GM23338 (cell line): Measurements from ENCODE around the gene MCTP2. TPM values are rescaled to one million over a fixed set of nuclear protein-coding genes. Genes with fewer than 3 reads are reported as not detected.

Source experiments
- ATAC-seq: fragments of 200-7000 bp; cut with Tn5 transposase; 3 replicates; pipeline ENCODE4 v1.9.1; 2020
- DNase-seq: peaks from one replicate; pipeline ENCODE4 v3.0.0-alpha.2; 2015; ENCODE audit warnings: low spot score
- H2AFZ ChIP-seq: fragments of 200-600 bp; sonication (generic); 2 replicates; pipeline ENCODE4 v1.8.0; 2016; ENCODE audit warnings: antibody characterized with exemption, mild to moderate bottlenecking, moderate library complexity
- H3F3A ChIP-seq: fragments of 200-600 bp; sonication (generic); replicated peaks from 2 replicates; pipeline ENCODE4 v1.8.0; 2017; ENCODE audit warnings: antibody characterized with exemption, mixed run types, low read depth
- H3K27ac ChIP-seq: fragments of 200-600 bp; sonication (generic); 2 replicates; pipeline ENCODE4 v1.6.1; 2016; ENCODE audit warnings: low read depth
- H3K27me3 ChIP-seq: fragments of 200-600 bp; sonication (generic); 2 replicates; pipeline ENCODE4 v1.8.0; 2016; ENCODE audit warnings: mild to moderate bottlenecking, mixed run types, moderate library complexity; ENCODE audit not compliant: insufficient read depth
- H3K36me3 ChIP-seq: fragments of 200-600 bp; sonication (generic); 2 replicates; pipeline ENCODE4 v1.8.0; 2016; ENCODE audit warnings: mild to moderate bottlenecking; ENCODE audit not compliant: insufficient read depth
- H3K4me1 ChIP-seq: fragments of 200-600 bp; sonication (generic); 2 replicates; pipeline ENCODE4 v1.8.0; 2016; ENCODE audit warnings: mild to moderate bottlenecking, moderate library complexity; ENCODE audit not compliant: insufficient read depth
- H3K4me2 ChIP-seq: fragments of 200-600 bp; sonication (generic); 2 replicates; pipeline ENCODE4 v1.7.1; 2017; ENCODE audit warnings: mixed run types
- H3K4me3 ChIP-seq: fragments of 200-600 bp; sonication (generic); 2 replicates; pipeline ENCODE4 v1.6.1; 2016; ENCODE audit warnings: mixed run types
- H3K79me2 ChIP-seq: fragments of 200-600 bp; sonication (generic); replicated peaks from 2 replicates; pipeline ENCODE4 v1.8.0; 2017; ENCODE audit warnings: mild to moderate bottlenecking; ENCODE audit not compliant: insufficient read depth
- H3K9me2 ChIP-seq: fragments of 200-600 bp; sonication (generic); 2 replicates; pipeline ENCODE4 v1.8.0; 2017; ENCODE audit not compliant: insufficient read depth
- H4K20me1 ChIP-seq: fragments of 200-600 bp; sonication (generic); replicated peaks from 2 replicates; pipeline ENCODE4 v1.8.0; 2017; ENCODE audit warnings: mild to moderate bottlenecking; ENCODE audit not compliant: insufficient read depth
- H3K27ac Mint-ChIP-seq: 2 replicates; pipeline ENCODE4 v1.8.0; 2020; ENCODE audit warnings: inconsistent platforms, mild to moderate bottlenecking, moderate library complexity, mixed read lengths
- H3K27me3 Mint-ChIP-seq: 3 replicates; pipeline ENCODE4 v1.8.0; 2022; ENCODE audit warnings: low read depth, mild to moderate bottlenecking, moderate library complexity, mixed read lengths, inconsistent platforms; ENCODE audit not compliant: insufficient read depth, poor library complexity
- H3K36me3 Mint-ChIP-seq: 3 replicates; pipeline ENCODE4 v1.8.0; 2021; ENCODE audit warnings: low read depth, mild to moderate bottlenecking, inconsistent platforms, moderate library complexity, mixed read lengths
- H3K4me1 Mint-ChIP-seq: 3 replicates; pipeline ENCODE4 v1.8.0; 2020; ENCODE audit warnings: mild to moderate bottlenecking, inconsistent platforms, mixed read lengths
- H3K4me3 Mint-ChIP-seq: 3 replicates; pipeline ENCODE4 v1.8.0; 2021; ENCODE audit warnings: moderate library complexity, mild to moderate bottlenecking, inconsistent platforms, mixed read lengths
- H3K9me3 Mint-ChIP-seq: 3 replicates; pipeline ENCODE4 v1.8.0; 2020; ENCODE audit warnings: moderate library complexity, mild to moderate bottlenecking, inconsistent platforms, mixed read lengths
- CREB1 ChIP-seq: fragments of 250-450 bp; sonication (Bioruptor Pico); IDR thresholded peaks from 2 replicates; pipeline ENCODE4 v1.5.0; 2020; ENCODE audit warnings: low read depth, mild to moderate bottlenecking, moderate library complexity
- JUNB ChIP-seq: IDR thresholded peaks from one replicate; pipeline ENCODE4 v1.6.1; 2016; ENCODE audit warnings: antibody characterized with exemption; ENCODE audit not compliant: unreplicated experiment
- NANOG ChIP-seq: IDR thresholded peaks from 2 replicates; pipeline ENCODE4 v1.6.1; 2016; ENCODE audit warnings: antibody characterized with exemption, borderline replicate concordance
- POLR2AphosphoS5 ChIP-seq: IDR thresholded peaks from 2 replicates; pipeline ENCODE4 v1.6.1; 2016; ENCODE audit warnings: antibody characterized with exemption, low read depth
- STAT1 ChIP-seq: IDR thresholded peaks from one replicate; pipeline ENCODE4 v1.6.1; 2016; ENCODE audit warnings: antibody characterized with exemption; ENCODE audit not compliant: unreplicated experiment
- ZNF331 ChIP-seq: fragments of 250-450 bp; sonication (Bioruptor Pico); IDR thresholded peaks from 2 replicates; pipeline ENCODE4 v1.5.0; 2020; ENCODE audit warnings: low read depth, mild to moderate bottlenecking, moderate library complexity
- long read RNA-seq: library from polyadenylated mRNA; unstranded; transcript quantifications from one replicate; pipeline ENCODE4 v2.0.0, GENCODE V29; 2020; ENCODE audit not compliant: unreplicated experiment
- polyA plus RNA-seq: library from polyadenylated mRNA; unstranded; fragments of >200 nt; fragmentation: Nextera tagmentation; extraction: Ambion mirVana; gene quantifications from 2 replicates; pipeline ENCODE4 v1.2.1, GENCODE V29; 2016
- total RNA-seq: library from RNA; depleted of rRNA; stranded (reverse); fragments of >200 nt; shearing (Covaris generic); gene quantifications from 2 replicates; pipeline ENCODE4 v1.2.3, GENCODE V29; 2014; rRNA removed
- TF ChIP-seq, protein P1 (sequence below): IDR thresholded peaks from 2 replicates; pipeline ENCODE4 v1.6.1; 2016; ENCODE audit warnings: antibody characterized with exemption
- TF ChIP-seq, protein P2 (sequence below), 2 experiments: fragments of 200-600 bp in 1 of 2; sonication (generic) in 1 of 2; conservative IDR thresholded peaks; 2 replicates each; pipeline versions ENCODE4 v1.5.1 to v1.6.1; 2016 to 2017; ENCODE audit warnings: antibody characterized with exemption in 2 of 2, low read depth in 2 of 2, mild to moderate bottlenecking in 2 of 2, moderate library complexity in 1 of 2

The MCTP2 gene, protein sequence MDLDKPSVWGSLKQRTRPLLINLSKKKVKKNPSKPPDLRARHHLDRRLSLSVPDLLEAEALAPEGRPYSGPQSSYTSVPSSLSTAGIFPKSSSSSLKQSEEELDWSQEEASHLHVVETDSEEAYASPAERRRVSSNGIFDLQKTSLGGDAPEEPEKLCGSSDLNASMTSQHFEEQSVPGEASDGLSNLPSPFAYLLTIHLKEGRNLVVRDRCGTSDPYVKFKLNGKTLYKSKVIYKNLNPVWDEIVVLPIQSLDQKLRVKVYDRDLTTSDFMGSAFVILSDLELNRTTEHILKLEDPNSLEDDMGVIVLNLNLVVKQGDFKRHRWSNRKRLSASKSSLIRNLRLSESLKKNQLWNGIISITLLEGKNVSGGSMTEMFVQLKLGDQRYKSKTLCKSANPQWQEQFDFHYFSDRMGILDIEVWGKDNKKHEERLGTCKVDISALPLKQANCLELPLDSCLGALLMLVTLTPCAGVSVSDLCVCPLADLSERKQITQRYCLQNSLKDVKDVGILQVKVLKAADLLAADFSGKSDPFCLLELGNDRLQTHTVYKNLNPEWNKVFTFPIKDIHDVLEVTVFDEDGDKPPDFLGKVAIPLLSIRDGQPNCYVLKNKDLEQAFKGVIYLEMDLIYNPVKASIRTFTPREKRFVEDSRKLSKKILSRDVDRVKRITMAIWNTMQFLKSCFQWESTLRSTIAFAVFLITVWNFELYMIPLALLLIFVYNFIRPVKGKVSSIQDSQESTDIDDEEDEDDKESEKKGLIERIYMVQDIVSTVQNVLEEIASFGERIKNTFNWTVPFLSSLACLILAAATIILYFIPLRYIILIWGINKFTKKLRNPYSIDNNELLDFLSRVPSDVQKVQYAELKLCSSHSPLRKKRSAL
- total RNA-seq (5.5 and 6.1 TPM in 2 replicates), polyA plus RNA-seq (1.7 and 1.8 TPM in 2 replicates)
- long read RNA-seq: 0 reads

DNA sequence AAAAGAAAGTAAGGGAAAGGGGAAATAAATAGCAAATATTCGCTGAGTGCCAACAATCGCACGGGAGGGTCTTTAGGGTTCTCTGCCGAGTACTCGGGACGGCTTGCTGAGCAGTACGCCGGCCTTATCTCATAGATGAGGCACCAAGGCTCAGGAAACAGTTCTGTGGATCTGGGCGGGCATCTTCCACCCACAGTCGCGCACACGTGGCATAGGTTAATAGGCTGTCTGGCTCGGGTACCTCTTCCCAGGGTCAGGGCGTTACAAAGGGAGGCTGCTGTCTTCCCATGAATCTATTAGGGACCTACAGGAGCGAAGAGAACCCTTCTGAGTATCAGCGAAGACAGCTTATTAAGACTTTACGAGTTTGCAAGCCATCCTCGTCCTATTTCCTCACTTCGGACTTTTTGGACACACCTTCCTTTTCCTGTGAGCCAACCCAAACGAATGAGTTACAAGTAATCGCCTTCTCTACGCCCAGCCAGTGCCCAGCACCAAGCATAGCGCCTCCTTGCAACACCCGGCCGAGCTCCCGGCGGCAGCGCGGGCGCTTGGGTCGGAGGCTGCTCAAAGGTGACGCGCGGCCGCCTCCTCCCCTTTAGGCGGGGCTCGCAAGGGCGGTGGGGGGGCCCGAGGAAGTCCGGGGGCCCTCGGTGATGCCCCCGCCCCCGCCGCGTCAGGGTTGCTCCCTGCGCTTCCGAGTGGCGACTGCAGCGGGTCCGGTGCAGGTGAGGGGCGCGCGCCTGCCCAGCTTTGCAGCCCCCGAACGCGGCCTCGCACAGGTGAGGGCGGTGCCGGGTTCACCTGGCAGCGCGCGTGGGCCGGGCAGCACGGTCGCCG, at the start of gene MCTP2:
MCTP2 (plus strand) TSS at position 679 of the 840 bp plus-strand sequence. CDS start 66,705 bp downstream, outside the sequence.
- H3K9me3 Mint-ChIP-seq: no peaks in the 10 kb centered on the region
- Histone ChIP-seq H3F3A (peaks cover 7% of the 10 kb centered on the region; the same call in 1 of the 2 replicates), H3K9me2 (no peaks in the 10 kb centered on the region), H3K79me2 (no peaks in the 10 kb centered on the region), H3K4me1 (peaks cover 35% of the 10 kb centered on the region), H3K36me3 (no peaks in the 10 kb centered on the region), H2AFZ (peak within 1 kb of the TSS; percentile 99), H3K4me2 (peak within 1 kb of the TSS; percentile 90), H3K4me3 (peak within 1 kb of the TSS; percentile 53), H3K27ac (no peak within 1 kb of the TSS), H3K27me3 (peaks cover 31% of the 10 kb centered on the region), H4K20me1 (no peaks in the 10 kb centered on the region)
- H3K4me3 Mint-ChIP-seq: peak within 1 kb of the TSS; percentile 79
- no peak within 1 kb of the TSS for H3K27ac Mint-ChIP-seq
- no peaks in the 10 kb centered on the region for H3K36me3 Mint-ChIP-seq
- TF ChIP-seq, protein P1, sequence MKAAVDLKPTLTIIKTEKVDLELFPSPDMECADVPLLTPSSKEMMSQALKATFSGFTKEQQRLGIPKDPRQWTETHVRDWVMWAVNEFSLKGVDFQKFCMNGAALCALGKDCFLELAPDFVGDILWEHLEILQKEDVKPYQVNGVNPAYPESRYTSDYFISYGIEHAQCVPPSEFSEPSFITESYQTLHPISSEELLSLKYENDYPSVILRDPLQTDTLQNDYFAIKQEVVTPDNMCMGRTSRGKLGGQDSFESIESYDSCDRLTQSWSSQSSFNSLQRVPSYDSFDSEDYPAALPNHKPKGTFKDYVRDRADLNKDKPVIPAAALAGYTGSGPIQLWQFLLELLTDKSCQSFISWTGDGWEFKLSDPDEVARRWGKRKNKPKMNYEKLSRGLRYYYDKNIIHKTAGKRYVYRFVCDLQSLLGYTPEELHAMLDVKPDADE: no peak; the same call in 1 of the 2 replicates
- TF ChIP-seq CREB1 (CRISPR knock-in tag): peak; percentile 81
- no peak for TF ChIP-seq JUNB
- no peak for TF ChIP-seq ZNF331 (CRISPR knock-in tag)
- TF ChIP-seq NANOG: 0 out of 2 replicates have a peak, but pooled peaks have one; percentile 1
- TF ChIP-seq STAT1: no peak
- peak; percentile 73 for TF ChIP-seq POLR2AphosphoS5
- TF ChIP-seq, protein P2, sequence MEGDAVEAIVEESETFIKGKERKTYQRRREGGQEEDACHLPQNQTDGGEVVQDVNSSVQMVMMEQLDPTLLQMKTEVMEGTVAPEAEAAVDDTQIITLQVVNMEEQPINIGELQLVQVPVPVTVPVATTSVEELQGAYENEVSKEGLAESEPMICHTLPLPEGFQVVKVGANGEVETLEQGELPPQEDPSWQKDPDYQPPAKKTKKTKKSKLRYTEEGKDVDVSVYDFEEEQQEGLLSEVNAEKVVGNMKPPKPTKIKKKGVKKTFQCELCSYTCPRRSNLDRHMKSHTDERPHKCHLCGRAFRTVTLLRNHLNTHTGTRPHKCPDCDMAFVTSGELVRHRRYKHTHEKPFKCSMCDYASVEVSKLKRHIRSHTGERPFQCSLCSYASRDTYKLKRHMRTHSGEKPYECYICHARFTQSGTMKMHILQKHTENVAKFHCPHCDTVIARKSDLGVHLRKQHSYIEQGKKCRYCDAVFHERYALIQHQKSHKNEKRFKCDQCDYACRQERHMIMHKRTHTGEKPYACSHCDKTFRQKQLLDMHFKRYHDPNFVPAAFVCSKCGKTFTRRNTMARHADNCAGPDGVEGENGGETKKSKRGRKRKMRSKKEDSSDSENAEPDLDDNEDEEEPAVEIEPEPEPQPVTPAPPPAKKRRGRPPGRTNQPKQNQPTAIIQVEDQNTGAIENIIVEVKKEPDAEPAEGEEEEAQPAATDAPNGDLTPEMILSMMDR (conservative IDR thresholded peaks at IDR 0.05; ENCODE audit: low read depth in 2 of 2): peak; percentile 28 to 44; a peak in 2 of 4 replicates
- ATAC-seq: peak; percentile 92
- H3K27me3 Mint-ChIP-seq: peaks cover 13% of the 10 kb centered on the region
- peaks cover 32% of the 10 kb centered on the region for H3K4me1 Mint-ChIP-seq
- DNase-seq: peak; percentile 93
